GM10266 (cell line): ENCODE results near the gene KLF11.

ENCODE experiments used
- DNase-seq: peaks from one replicate; pipeline ENCODE4 v3.0.0; 2012; ENCODE audit errors: extremely low spot score
- CTCF ChIP-seq: IDR thresholded peaks from 2 replicates; pipeline ENCODE4 v1.5.1; 2012; ENCODE audit warnings: mild to moderate bottlenecking, low read depth; ENCODE audit not compliant: control insufficient read depth, insufficient read depth; ENCODE audit errors: missing control alignments

The KLF11 gene

GRCh38 chr2:10016001-10016801 is 27.1 kb upstream of the KLF11 start:
- no peak for DNase-seq
- no peak for TF ChIP-seq CTCF

GRCh38 chr2:10016802-10017258 is 26.5 kb upstream of the KLF11 start:
- no peak for DNase-seq
- no peak for TF ChIP-seq CTCF

DNA sequence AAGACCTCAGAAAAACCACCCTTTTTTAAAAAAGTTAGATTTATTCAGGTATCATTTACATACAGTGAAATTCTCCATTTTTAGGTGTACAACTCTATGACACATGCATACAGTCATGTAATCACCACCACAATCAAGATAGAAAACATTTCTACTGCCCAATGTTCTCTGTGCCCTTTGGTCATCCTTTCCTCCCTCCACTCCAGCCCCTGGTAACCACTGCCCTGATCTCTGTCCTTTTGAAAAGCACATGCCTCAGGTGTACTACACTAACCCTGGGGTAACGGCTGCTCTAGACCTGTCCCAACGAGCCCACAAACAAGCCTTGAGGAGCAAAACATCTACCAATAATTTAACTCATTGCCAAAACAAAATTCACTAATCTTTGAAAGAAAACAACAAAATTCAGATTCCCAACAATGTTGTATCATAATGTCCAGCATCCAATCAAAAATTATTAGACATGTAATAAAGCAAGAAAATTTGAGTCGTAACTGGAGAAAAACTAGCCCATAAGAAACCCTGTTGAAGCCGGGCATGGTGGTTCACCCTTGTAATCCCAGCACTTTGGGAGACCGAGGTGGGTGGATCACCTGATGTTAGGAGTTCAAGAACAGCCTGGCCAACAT is 25.9 kb upstream of the KLF11 start:
- DNase-seq: no peak
- TF ChIP-seq CTCF: no peak

DNA sequence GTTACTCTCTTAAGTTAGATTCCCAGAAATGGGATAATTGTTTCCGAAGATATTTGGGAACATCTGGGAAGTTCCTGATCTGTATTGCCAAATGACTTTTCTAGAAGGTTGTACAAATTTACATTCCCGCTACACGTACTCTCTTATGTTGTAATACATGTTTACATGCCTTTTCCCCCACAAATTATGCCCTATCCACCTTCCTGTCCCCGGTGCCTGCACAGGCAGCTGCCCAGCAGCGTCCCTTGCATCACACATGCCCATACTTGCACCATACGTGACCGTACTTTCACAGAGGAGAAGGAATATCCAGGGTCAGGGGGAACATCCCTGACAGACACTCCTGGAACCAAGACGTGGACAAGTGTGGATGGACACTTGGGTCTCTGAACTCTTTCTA is 24.2 kb upstream of the KLF11 start:
- no peak for DNase-seq
- no peak for TF ChIP-seq CTCF

- peak; percentile 2 for TF ChIP-seq CTCF
Observed at GRCh38 chr2:10019602-10020400, 23.5 kb upstream of the KLF11 start.

DNA sequence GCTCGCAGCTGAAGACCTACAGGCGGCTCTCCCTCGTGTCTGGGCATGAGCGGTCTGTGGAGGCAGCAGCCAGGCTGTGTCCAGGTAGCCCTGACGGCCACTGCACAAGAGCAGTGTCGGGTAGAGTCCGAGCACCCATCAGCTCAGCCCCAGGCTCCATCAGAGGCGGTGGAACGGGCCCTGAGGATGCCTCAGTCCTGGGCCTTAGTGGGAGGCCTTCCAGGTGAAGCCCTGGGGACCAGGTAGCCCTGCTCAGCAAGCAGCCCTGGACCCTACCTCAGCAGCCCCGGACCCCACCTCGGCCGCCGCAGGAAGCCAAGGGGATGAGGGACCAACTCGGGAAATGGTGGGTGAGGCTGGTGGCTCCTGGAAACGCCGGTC is 21.3 kb upstream of the KLF11 start:
- DNase-seq: no peak
- no peak for TF ChIP-seq CTCF

More at GRCh38 chr2:10019602-10020400, 23.5 kb upstream of the KLF11 start:
- no peak for DNase-seq
